H1 (cell line): Measurements from ENCODE around the gene SF3A2. TPM values are rescaled to one million over a fixed set of nuclear protein-coding genes. Genes with fewer than 3 reads are reported as not detected.

Source experiments
- CTCF ChIA-PET: fragments of 300-600 bp; sonication (Branson Sonifier 250); formaldehyde crosslinking; loops from one replicate; lab custom pipeline; 2021; ENCODE audit not compliant: partially characterized antibody; lab: Charles Lee
- POLR2A ChIA-PET: fragments of 300-600 bp; sonication (Branson Sonifier 250); formaldehyde crosslinking; loops from one replicate; lab custom pipeline; 2021; ENCODE audit warnings: inconsistent platforms; ENCODE audit not compliant: partially characterized antibody; lab: Charles Lee
- DNase-seq, 2 experiments: peaks; one replicate each; pipeline versions ENCODE4 v3.0.0 to v3.0.0-alpha.2; 2010 to 2022; ENCODE audit warnings: low spot score in 2 of 2, low read depth in 1 of 2, mixed read lengths in 1 of 2
- FAIRE-seq: peaks from 2 replicates; lab custom pipeline; 2011; peaks lifted over from hg19 to GRCh38; lab: Jason Lieb, UNC
- H2AFZ ChIP-seq: 2 replicates; pipeline ENCODE4 v1.8.1; 2012; ENCODE audit warnings: low read length, inconsistent platforms
- H2AK5ac ChIP-seq: 2 replicates; pipeline ENCODE4 v1.6.1; 2013; ENCODE audit warnings: low read depth, low read length
- H2BK120ac ChIP-seq: replicated peaks from 2 replicates; pipeline ENCODE3; 2013; ENCODE audit warnings: low read depth, low read length, inconsistent platforms
- H2BK12ac ChIP-seq: 2 replicates; pipeline ENCODE4 v1.6.1; 2013; ENCODE audit warnings: low read depth, low read length
- H2BK15ac ChIP-seq: 2 replicates; pipeline ENCODE4 v1.6.1; 2013; ENCODE audit warnings: low read length
- H2BK20ac ChIP-seq: 2 replicates; pipeline ENCODE4 v1.6.1; 2013; ENCODE audit warnings: low read length
- H2BK5ac ChIP-seq: 2 replicates; pipeline ENCODE4 v1.6.1; 2013; ENCODE audit warnings: low read depth, low read length
- H3K14ac ChIP-seq: 2 replicates; pipeline ENCODE4 v1.6.1; 2013; ENCODE audit warnings: inconsistent platforms; ENCODE audit not compliant: insufficient read length
- H3K18ac ChIP-seq: 2 replicates; pipeline ENCODE4 v1.6.1; 2013; ENCODE audit warnings: low read length; ENCODE audit errors: extremely low read depth
- H3K23ac ChIP-seq: 2 replicates; pipeline ENCODE4 v1.6.1; 2013; ENCODE audit warnings: inconsistent platforms; ENCODE audit not compliant: insufficient read length
- H3K23me2 ChIP-seq: 2 replicates; pipeline ENCODE4 v1.6.1; 2013; ENCODE audit warnings: low read depth, low read length
- H3K27ac ChIP-seq: 2 replicates; pipeline ENCODE4 v1.6.1; 2011; ENCODE audit warnings: low read depth, low read length, inconsistent platforms
- H3K27me3 ChIP-seq, 4 experiments: replicated peaks in 1 of 4; 1 replicate in 1 of 4; 2 replicates in 3 of 4; pipeline versions ENCODE4 v1.6.1 to v1.8.1; 2011 to 2013; ENCODE audit warnings: low read length in 3 of 4, mild to moderate bottlenecking in 3 of 4, inconsistent platforms in 2 of 4, mixed read lengths in 2 of 4, moderate library complexity in 1 of 4; ENCODE audit not compliant: control insufficient read depth in 3 of 4, insufficient read depth in 3 of 4; ENCODE audit errors: extremely low read depth in 1 of 4
- H3K36me3 ChIP-seq, 4 experiments: 2 replicates each; pipeline versions ENCODE4 v1.6.1 to v1.8.1; 2011 to 2013; ENCODE audit warnings: mild to moderate bottlenecking in 4 of 4, low read length in 3 of 4, moderate library complexity in 2 of 4, control low read depth in 1 of 4, inconsistent platforms in 1 of 4; ENCODE audit not compliant: insufficient read depth in 4 of 4, control insufficient read depth in 2 of 4
- H3K4ac ChIP-seq: replicated peaks from 2 replicates; pipeline ENCODE3; 2013; ENCODE audit warnings: low read length, low read depth, mixed read lengths, inconsistent platforms; ENCODE audit not compliant: insufficient read length
- H3K4me1 ChIP-seq, 4 experiments: replicated peaks in 1 of 4; 1 replicate in 1 of 4; 2 replicates in 3 of 4; pipeline versions ENCODE4 v1.6.1 to v1.8.1; 2011 to 2013; ENCODE audit warnings: low read length in 3 of 4, inconsistent platforms in 2 of 4, mixed read lengths in 1 of 4; ENCODE audit not compliant: insufficient read depth in 4 of 4, control insufficient read depth in 3 of 4
- H3K4me2 ChIP-seq, 2 experiments: 2 replicates each; pipeline versions ENCODE4 v1.6.1 to v1.8.1; 2011 to 2013; ENCODE audit warnings: low read depth in 2 of 2, low read length in 2 of 2, control low read depth in 1 of 2, inconsistent platforms in 1 of 2, mild to moderate bottlenecking in 1 of 2; ENCODE audit not compliant: insufficient read depth in 1 of 2
- H3K4me3 ChIP-seq, 4 experiments: fragments of 200-600, 300-600 bp in 1 of 4; sonication (generic), shearing (Covaris generic), sonication (Bioruptor Twin) in 1 of 4; 2 replicates each; pipeline versions ENCODE4 v1.5.1 to v1.8.1; 2011 to 2016; ENCODE audit warnings: low read length in 4 of 4, low read depth in 3 of 4, control low read depth in 2 of 4, inconsistent platforms in 2 of 4, mild to moderate bottlenecking in 2 of 4, mixed read lengths in 1 of 4, moderate library complexity in 1 of 4; ENCODE audit not compliant: insufficient read depth in 2 of 4; ENCODE audit errors: extremely low read depth in 1 of 4
- H3K56ac ChIP-seq: replicated peaks from 2 replicates; pipeline ENCODE3; 2013; ENCODE audit warnings: low read depth, mild to moderate bottlenecking, mixed read lengths, low read length, inconsistent platforms; ENCODE audit not compliant: insufficient read length
- H3K79me1 ChIP-seq: 2 replicates; pipeline ENCODE4 v1.6.1; 2013; ENCODE audit warnings: low read depth, low read length, control low read depth
- H3K79me2 ChIP-seq, 2 experiments: 2 replicates each; pipeline versions ENCODE4 v1.6.1 to v1.8.1; 2012 to 2013; ENCODE audit warnings: low read length in 2 of 2, mild to moderate bottlenecking in 2 of 2, inconsistent platforms in 1 of 2; ENCODE audit not compliant: insufficient read depth in 2 of 2, control insufficient read depth in 1 of 2
- H3K9ac ChIP-seq, 4 experiments: replicated peaks in 1 of 4; 1 replicate in 1 of 4; 2 replicates in 3 of 4; pipeline versions ENCODE4 v1.6.1 to v1.8.1; 2011 to 2013; ENCODE audit warnings: low read depth in 3 of 4, low read length in 3 of 4, control low read depth in 2 of 4, mild to moderate bottlenecking in 2 of 4, moderate library complexity in 2 of 4, inconsistent platforms in 1 of 4; ENCODE audit errors: extremely low read depth in 1 of 4
- H3K9me3 ChIP-seq, 2 experiments: 2 replicates each; pipeline versions ENCODE4 v1.6.1 to v1.8.1; 2012 to 2013; ENCODE audit warnings: mild to moderate bottlenecking in 2 of 2, moderate library complexity in 2 of 2, control low read depth in 1 of 2, inconsistent platforms in 1 of 2, low read depth in 1 of 2, low read length in 1 of 2, mixed read lengths in 1 of 2; ENCODE audit not compliant: insufficient read depth in 2 of 2
- H4K20me1 ChIP-seq, 2 experiments: replicated peaks in 1 of 2; 2 replicates each; pipeline versions ENCODE3 to v1.8.1; 2011 to 2013; ENCODE audit warnings: inconsistent platforms in 2 of 2, low read length in 2 of 2, mild to moderate bottlenecking in 1 of 2; ENCODE audit not compliant: insufficient read depth in 2 of 2, control insufficient read depth in 1 of 2
- H4K5ac ChIP-seq: 2 replicates; pipeline ENCODE4 v1.6.1; 2013; ENCODE audit warnings: low read length, low read depth, mixed read lengths, inconsistent platforms; ENCODE audit not compliant: insufficient read length
- H4K8ac ChIP-seq: 2 replicates; pipeline ENCODE4 v1.8.0; 2013; ENCODE audit warnings: mild to moderate bottlenecking, moderate library complexity, low read length, inconsistent platforms; ENCODE audit not compliant: insufficient read depth; ENCODE audit errors: extremely low read depth
- H4K91ac ChIP-seq: replicated peaks from 2 replicates; pipeline ENCODE3; 2013; ENCODE audit warnings: low read length, mixed read lengths, inconsistent platforms; ENCODE audit not compliant: insufficient read length
- BACH1 ChIP-seq: IDR thresholded peaks from 2 replicates; pipeline ENCODE4 v1.6.1; 2012; ENCODE audit warnings: low read length, improper control_type of control experiment
- CEBPB ChIP-seq: IDR thresholded peaks from 2 replicates; pipeline ENCODE4 v1.6.1; 2012; ENCODE audit warnings: low read depth, low read length
- POLR2AphosphoS5 ChIP-seq: IDR thresholded peaks from 2 replicates; pipeline ENCODE4 v1.6.1; 2011; ENCODE audit warnings: low read depth, low read length
- WGBS, 2 experiments: shearing (Covaris generic) in 1 of 2; methylation state at CpG; one replicate each; pipeline versions ENCODE4 v1.1.6 to v1.1.7; 2013 to 2015; ENCODE audit warnings: low lambda C conversion rate in 2 of 2, mixed read lengths in 2 of 2, inconsistent platforms in 1 of 2, low coverage in 1 of 2, missing lambda C conversion rate in 1 of 2; ENCODE audit not compliant: insufficient replicate concordance in 2 of 2, insufficient coverage in 1 of 2, insufficient read length in 1 of 2; ENCODE audit errors: extremely low coverage in 1 of 2, missing lambda C conversion rate in 1 of 2; 5-methylcytosine and 5-hydroxymethylcytosine counted together
- polyA plus RNA-seq, 7 experiments: library from polyadenylated mRNA; depleted of rRNA in 3 of 7; stranded (reverse) in 5 of 7; unstranded in 2 of 7; fragments of >200 nt in 5 of 7; fragments of 200-250 nt in 2 of 7; gene quantifications; 1 replicate in 5 of 7; 2 replicates in 1 of 7; 4 replicates in 1 of 7; pipeline versions ENCODE4 v1.2.1 to v1.2.3, GENCODE V29; 2011 to 2013; ENCODE audit warnings: missing spikeins in 2 of 7, mixed read lengths in 2 of 7
- total RNA-seq: library from RNA; stranded (reverse); fragmentation: NEBNext Ultra II Directional; extraction: Animal tissue kit (Norgen Biotek cat#: 25700); gene quantifications from 2 replicates; pipeline ENCODE4 v1.2.1, GENCODE V29; 2021

SF3A2 gene
- total and polyA plus RNA-seq, 2 of the 8 experiments (the other 6 are each of a cell fraction or from before 2014, with no cell fraction given): 15.3 to 146 TPM

DNA sequence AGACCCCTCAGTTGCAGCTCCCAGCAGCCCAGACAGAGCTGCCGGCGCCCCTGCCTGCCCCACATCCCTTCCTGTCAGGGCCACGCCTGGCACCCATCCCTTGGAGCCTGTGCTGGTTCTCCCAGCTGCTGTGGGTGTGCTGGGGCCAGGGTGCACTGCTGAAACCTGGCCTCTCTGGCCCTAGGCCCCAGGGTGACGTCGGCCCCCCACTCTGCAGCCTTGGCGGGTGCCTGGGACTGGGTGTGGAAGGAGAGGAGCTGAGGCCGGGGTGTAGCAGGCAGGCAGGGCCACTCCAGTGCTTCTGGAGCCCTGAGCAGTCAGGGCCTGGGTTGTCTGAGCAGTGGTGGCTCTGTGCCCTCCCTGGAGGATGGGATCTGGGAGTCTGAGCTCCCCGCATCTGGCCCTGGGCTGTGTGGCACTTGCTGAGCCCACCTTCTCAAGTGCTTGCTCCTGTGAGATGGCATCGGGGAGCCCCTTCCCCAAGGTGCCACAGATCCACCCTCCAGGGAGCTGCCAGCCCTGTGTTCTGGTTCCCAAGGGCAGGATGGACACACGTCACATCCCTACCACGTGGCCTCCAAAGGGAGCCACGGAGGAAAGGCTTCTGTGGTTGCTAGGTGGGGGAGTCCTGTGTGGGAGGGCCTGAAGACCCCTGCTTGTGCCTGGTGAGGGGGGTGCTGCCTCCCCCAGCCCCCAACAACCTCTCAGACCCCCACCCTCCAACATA lies 5.7 kb upstream of the SF3A2 start:
- H3K4me3 ChIP-seq: no peak overlapping the region
- H2AFZ ChIP-seq: no peak overlapping the region
- no peak overlapping the region; the same call in 1 of the 2 replicates for H2BK5ac ChIP-seq
- DNase-seq: no peak
- peaks cover 0 to 15% of the 10 kb centered on the region in 2 experiments; a peak in 3 of 4 replicates for H3K79me2 ChIP-seq
- POLR2A ChIA-PET: interaction anchor here (0.8 to 6.3 kb wide), 12 partner anchors 9 to 196 kb away, joined by 3 to 61 read pairs (median 5); partner anchors contain the start of gene AMH
- H3K4me2 ChIP-seq: no peak overlapping the region
- H3K9ac ChIP-seq: no peak overlapping the region
- H3K27ac ChIP-seq: no peak overlapping the region
- H3K79me1 ChIP-seq: peaks cover 4% of the 10 kb centered on the region
- H2BK120ac ChIP-seq: no peak overlapping the region
- peaks cover 4% of the 10 kb centered on the region; the same call in 1 of the 2 replicates for H3K23me2 ChIP-seq
- no peak overlapping the region for H3K18ac ChIP-seq
- H2BK20ac ChIP-seq: no peak overlapping the region
- no peaks in the 10 kb centered on the region for H3K9me3 ChIP-seq
- H4K91ac ChIP-seq: no peak overlapping the region
- H2BK15ac ChIP-seq: no peak overlapping the region
- H4K5ac ChIP-seq: no peak overlapping the region
- no peak overlapping the region for H3K56ac ChIP-seq
- H3K23ac ChIP-seq: no peak overlapping the region
- H3K36me3 ChIP-seq: peaks cover 0 to 49% (median 15%) of the 10 kb centered on the region in 4 experiments; a peak in 6 of 8 replicates
- no peak for TF ChIP-seq CEBPB
- peak; percentile 49; the same call in 1 of the 2 replicates for TF ChIP-seq POLR2AphosphoS5
- TF ChIP-seq BACH1: no peak
- no peak overlapping the region for H3K4ac ChIP-seq
- H2BK12ac ChIP-seq: no peak overlapping the region
- H4K20me1 ChIP-seq: peaks cover 0 to 15% of the 10 kb centered on the region in 2 experiments
- WGBS, 2 experiments: 78% methylated on average over 12 of the region's 12 CpGs; no CpG with 5 or more reads in 1 of the 2 experiments
- no peak for FAIRE-seq
- peak overlapping the region; percentile 79 for H4K8ac ChIP-seq
- no peaks in the 10 kb centered on the region for H3K27me3 ChIP-seq
- peaks cover 0 to 3% (median 0%) of the 10 kb centered on the region in 4 experiments; a peak in 1 of 7 replicates for H3K4me1 ChIP-seq
- CTCF ChIA-PET: interaction anchor here (0.6 to 4.4 kb wide), 11 partner anchors 16 to 121 kb away, joined by 3 to 19 read pairs (median 4); no protein-coding TSS in a partner anchor
- no peak overlapping the region for H3K14ac ChIP-seq
- H2AK5ac ChIP-seq: no peak overlapping the region
